Measurements from ENCODE around the gene PAK5. TPM values are rescaled to one million over a fixed set of nuclear protein-coding genes. Genes with fewer than 3 reads are reported as not detected.

Gene PAK5
- total and polyA plus RNA-seq, 3 experiments from 2014 or later, result not detected

Other genes with a start within 250 kb of the PAK5 start
- 1 to 10 TPM; 2.3 to 2.6 TPM for gene ANKEF1, start 195.9 kb upstream of the PAK5 start, total RNA-seq
- 8.4 TPM for gene ANKEF1, start 195.9 kb upstream of the PAK5 start, polyA plus RNA-seq

Measured in CD8-positive, alpha-beta memory T cell (primary cell).